Tibial nerve (tissue), 4 donors: ENCODE results near the gene ALAS1. TPM values are rescaled to one million over a fixed set of nuclear protein-coding genes. Genes with fewer than 3 reads are reported as not detected.

Source experiments
- DNase-seq, 2 donors: peaks; one replicate each; pipeline ENCODE4 v3.0.0-alpha.2; 2019; ENCODE audit warnings: low spot score in 2 of 2
- H3K27ac ChIP-seq, 4 donors: fragments of 200-600 bp; sonication (generic) in 3 of 4; one replicate each; pipeline ENCODE4 v1.5.1; 2017 to 2019; ENCODE audit warnings: mild to moderate bottlenecking in 1 of 4
- H3K27me3 ChIP-seq, 2 donors: fragments of 200-600 bp; sonication (generic) in 1 of 2; one replicate each; pipeline versions ENCODE4 v1.5.1 to v1.6.0; 2017 to 2019
- H3K36me3 ChIP-seq, 3 donors: fragments of 200-600 bp; sonication (generic); one replicate each; pipeline ENCODE4 v1.5.1; 2018 to 2019
- H3K4me1 ChIP-seq, 4 donors: fragments of 200-600 bp; sonication (generic) in 3 of 4; one replicate each; pipeline ENCODE4 v1.5.1; 2017 to 2019
- H3K4me3 ChIP-seq, 4 donors: fragments of 200-600 bp; sonication (generic) in 3 of 4; one replicate each; pipeline ENCODE4 v1.5.1; 2017 to 2019; ENCODE audit warnings: mild to moderate bottlenecking in 1 of 4, moderate library complexity in 1 of 4
- H3K9me3 ChIP-seq, 4 donors: fragments of 200-600 bp; sonication (generic) in 3 of 4; one replicate each; pipeline ENCODE4 v1.5.1; 2017 to 2019
- EP300 ChIP-seq, 2 donors: sonication (generic); formaldehyde crosslinking; IDR thresholded peaks; one replicate each; pipeline ENCODE4 v1.6.1; 2017; ENCODE audit warnings: antibody characterized with exemption in 2 of 2, mild to moderate bottlenecking in 1 of 2
- POLR2A ChIP-seq, 2 donors: fragments of 450-650 bp; IDR thresholded peaks; one replicate each; pipeline ENCODE4 v1.6.1; 2017; ENCODE audit warnings: antibody characterized with exemption in 2 of 2, mild to moderate bottlenecking in 2 of 2, moderate library complexity in 2 of 2
- WGBS, 2 donors: methylation state at CpG; one replicate each; pipeline ENCODE4 v1.1.5; 2018; 5-methylcytosine and 5-hydroxymethylcytosine counted together
- total RNA-seq, 4 donors: library from RNA; depleted of rRNA; stranded (reverse); fragments of >200 nt; gene quantifications; one replicate each; pipeline ENCODE4 v1.1.0, GENCODE V29; 2016
- TF ChIP-seq, protein P1 (sequence below), 5 experiments: fragments of 200-600 bp in 3 of 5; fragments of 450-650 bp in 2 of 5; sonication (generic) in 3 of 5; IDR thresholded peaks; one replicate each; pipeline ENCODE4 v1.5.1; 2016 to 2019; ENCODE audit warnings: antibody characterized with exemption in 5 of 5, mild to moderate bottlenecking in 3 of 5, moderate library complexity in 2 of 5

ALAS1 gene
- total RNA-seq, 4 donors from 2014 or later: 26.1 to 37.1 (median 32.0) TPM

DNA sequence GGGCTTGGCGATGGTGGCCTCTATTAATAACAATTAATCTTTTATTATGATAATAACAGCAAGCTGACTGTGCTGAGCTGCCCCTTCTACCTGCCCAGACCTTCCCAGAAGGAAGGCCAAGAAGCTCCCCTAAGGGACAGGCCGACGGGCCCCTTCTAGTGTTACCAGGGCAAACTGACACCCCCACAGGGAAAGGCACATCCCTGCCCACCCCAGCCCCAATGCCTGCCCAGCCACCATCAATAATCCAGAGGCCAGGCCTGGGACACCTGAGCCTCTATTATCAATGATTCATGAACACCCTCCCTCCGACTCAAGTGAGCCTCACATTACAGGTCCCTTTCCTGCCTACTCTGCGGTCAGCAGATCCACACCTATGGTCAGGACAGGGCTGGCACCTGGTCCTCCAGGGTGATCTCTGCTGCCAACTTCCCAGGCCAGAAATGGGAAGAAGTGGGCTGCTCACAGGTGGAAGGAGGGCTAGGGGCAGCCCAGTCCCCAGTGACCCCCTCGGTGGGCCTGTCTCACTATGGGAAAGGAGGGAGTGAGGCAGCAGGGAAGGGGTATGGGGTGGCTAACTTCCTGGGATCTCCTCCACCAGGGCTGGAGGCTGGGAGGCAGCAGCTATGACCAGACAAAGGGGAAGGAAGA lies 39.2 kb downstream of the ALAS1 start:
- peak overlapping the region in 2 of 4 donors; percentile 64 to 91 for H3K4me3 ChIP-seq
- H3K9me3 ChIP-seq: no peaks in the 10 kb centered on the region
- peaks cover 0 to 31% (median 0%) of the 10 kb centered on the region in 3 donors for H3K36me3 ChIP-seq
- TF ChIP-seq, protein P1, sequence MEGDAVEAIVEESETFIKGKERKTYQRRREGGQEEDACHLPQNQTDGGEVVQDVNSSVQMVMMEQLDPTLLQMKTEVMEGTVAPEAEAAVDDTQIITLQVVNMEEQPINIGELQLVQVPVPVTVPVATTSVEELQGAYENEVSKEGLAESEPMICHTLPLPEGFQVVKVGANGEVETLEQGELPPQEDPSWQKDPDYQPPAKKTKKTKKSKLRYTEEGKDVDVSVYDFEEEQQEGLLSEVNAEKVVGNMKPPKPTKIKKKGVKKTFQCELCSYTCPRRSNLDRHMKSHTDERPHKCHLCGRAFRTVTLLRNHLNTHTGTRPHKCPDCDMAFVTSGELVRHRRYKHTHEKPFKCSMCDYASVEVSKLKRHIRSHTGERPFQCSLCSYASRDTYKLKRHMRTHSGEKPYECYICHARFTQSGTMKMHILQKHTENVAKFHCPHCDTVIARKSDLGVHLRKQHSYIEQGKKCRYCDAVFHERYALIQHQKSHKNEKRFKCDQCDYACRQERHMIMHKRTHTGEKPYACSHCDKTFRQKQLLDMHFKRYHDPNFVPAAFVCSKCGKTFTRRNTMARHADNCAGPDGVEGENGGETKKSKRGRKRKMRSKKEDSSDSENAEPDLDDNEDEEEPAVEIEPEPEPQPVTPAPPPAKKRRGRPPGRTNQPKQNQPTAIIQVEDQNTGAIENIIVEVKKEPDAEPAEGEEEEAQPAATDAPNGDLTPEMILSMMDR (IDR thresholded peaks at IDR 0.05): no peak
- no peak for TF ChIP-seq POLR2A (IDR thresholded peaks at IDR 0.05)
- peak overlapping the region; percentile 80 to 98 (median 91) for H3K27ac ChIP-seq
- peaks cover 0 to 76% (median 38%) of the 10 kb centered on the region in 4 donors for H3K4me1 ChIP-seq
- H3K27me3 ChIP-seq: no peaks in the 10 kb centered on the region
- WGBS, 2 donors: 64 to 71% methylated on average over 5 to 6 of the region's 6 CpGs
- DNase-seq: no peak

- TF ChIP-seq POLR2A (IDR thresholded peaks at IDR 0.05): no peak
- peak in 1 of 2 donors; percentile 28 for TF ChIP-seq EP300 (IDR thresholded peaks at IDR 0.05)
- TF ChIP-seq, protein P1 (IDR thresholded peaks at IDR 0.05): no peak
- peak overlapping the region; percentile 64 to 95 (median 81) for H3K4me3 ChIP-seq
- peak; percentile 70 to 76 for DNase-seq
- H3K9me3 ChIP-seq: no peaks in the 10 kb centered on the region
- peaks cover 0 to 71% (median 38%) of the 10 kb centered on the region in 4 donors for H3K4me1 ChIP-seq
- H3K36me3 ChIP-seq: peaks cover 0 to 25% (median 0%) of the 10 kb centered on the region in 3 donors
- H3K27me3 ChIP-seq: no peaks in the 10 kb centered on the region
- peak overlapping the region; percentile 80 to 98 (median 91) for H3K27ac ChIP-seq
- 9 to 12% methylated on average over 4 to 5 of the region's 8 CpGs for WGBS, 2 donors
Observed at GRCh38 chr3:52237657-52238172, 39.8 kb downstream of the ALAS1 start.

DNA sequence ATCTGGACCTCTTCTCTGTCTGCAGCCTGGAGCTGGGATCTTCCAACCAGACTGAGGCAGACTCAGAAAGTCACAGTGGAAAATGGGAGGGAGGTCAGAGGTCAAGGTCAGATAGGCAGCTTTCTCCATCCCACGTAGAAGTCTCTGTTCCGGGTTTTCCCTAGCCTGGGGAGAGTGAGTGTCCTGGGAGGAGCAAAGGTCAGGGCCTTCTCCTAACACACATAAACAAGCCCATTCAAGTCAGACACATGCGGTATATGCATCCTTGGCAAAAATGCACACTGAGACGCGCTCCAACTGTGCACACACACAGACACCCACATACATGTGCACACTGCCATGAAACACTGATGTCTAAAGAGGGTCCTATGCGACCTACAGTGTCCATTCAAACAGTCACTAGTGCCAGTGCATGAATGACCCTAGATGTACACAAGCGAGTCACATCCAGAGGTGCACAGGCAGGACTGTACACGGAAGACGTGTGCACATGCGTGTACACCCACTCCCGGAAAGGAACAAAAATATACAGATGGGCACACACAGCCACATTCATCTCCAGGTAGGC lies 40.3 kb downstream of the ALAS1 start:
- H3K4me1 ChIP-seq: peaks cover 0 to 65% (median 38%) of the 10 kb centered on the region in 4 donors
- peak in 1 of 2 donors; percentile 10 for DNase-seq

DNA sequence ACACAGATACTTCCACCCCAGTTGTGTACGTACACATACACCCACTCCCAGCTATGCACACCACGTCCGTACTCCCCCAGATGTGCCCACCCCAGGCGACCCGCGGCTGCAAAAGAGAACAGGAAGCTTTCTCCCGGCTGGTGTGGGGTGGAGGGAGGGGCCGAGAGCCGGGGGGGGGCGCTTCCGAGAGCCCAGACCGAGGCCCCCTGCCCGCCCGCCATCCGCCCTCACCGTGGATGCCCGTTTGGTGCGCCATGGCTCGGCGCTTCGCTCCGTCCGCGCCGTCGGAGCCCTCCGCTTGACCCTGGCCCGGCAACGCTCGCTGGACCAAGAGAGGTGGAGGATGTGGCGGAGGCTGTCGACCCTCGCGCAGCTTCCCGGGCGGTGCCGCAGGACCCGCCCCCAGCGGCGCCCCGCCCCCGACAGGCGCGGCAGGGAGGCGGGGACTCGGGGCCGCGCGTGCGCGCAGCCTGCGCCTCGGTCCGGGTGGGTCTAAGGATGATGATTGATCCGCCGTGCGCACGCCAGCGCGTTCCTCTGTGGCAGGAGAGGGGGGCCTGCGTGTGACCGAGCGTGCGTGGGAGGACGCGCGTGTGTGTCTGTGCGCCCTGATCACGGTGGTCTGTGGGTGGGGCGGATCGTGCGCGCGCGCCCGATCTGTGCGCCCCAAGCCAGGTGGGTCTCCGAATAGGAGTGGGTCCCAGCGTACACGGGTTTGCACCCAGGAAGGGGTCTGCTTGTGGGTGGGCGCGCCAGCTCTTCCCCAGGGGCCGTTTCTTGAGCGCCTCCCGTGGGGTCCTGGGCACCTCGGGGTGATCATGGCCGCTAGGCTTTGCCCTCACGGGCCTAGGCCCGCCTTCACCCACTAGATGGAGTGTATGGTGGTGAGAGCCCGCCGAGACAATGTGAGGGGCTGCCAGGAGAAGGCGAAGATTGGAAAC lies 41.1 kb downstream of the ALAS1 start, which contains the start of gene TWF2:
TSS of gene TWF2 (minus strand) at position 398 of the 941 bp plus-strand sequence. CDS start at position 256, 142 bp downstream.
- peak within 1 kb of the TSS; percentile 64 to 95 (median 81) for H3K4me3 ChIP-seq
- WGBS, 2 donors: 0% methylated on average over 26 to 75 of the region's 92 CpGs
- no peaks in the 10 kb centered on the region for H3K27me3 ChIP-seq
- TF ChIP-seq, protein P1 (IDR thresholded peaks at IDR 0.05): peak; percentile 19 to 68 (median 52)
- TF ChIP-seq POLR2A (IDR thresholded peaks at IDR 0.05) (peak; percentile 57 to 74), EP300 (IDR thresholded peaks at IDR 0.05) (peak in 1 of 2 donors; percentile 89)
- no peaks in the 10 kb centered on the region for H3K9me3 ChIP-seq
- DNase-seq: peak; percentile 51 to 54
- peaks cover 0 to 63% (median 39%) of the 10 kb centered on the region in 4 donors for H3K4me1 ChIP-seq
- peak within 1 kb of the TSS; percentile 80 to 98 (median 91) for H3K27ac ChIP-seq
- peaks cover 0 to 13% (median 0%) of the 10 kb centered on the region in 3 donors for H3K36me3 ChIP-seq

More for the DNA sequence above, 40.3 kb downstream of the ALAS1 start:
- peak overlapping the region; percentile 64 to 95 (median 81) for H3K4me3 ChIP-seq
- H3K27ac ChIP-seq: peak overlapping the region; percentile 80 to 98 (median 91)
- no peak for TF ChIP-seq EP300 (IDR thresholded peaks at IDR 0.05)
- 3 to 8% methylated on average over 11 of the region's 11 CpGs for WGBS, 2 donors
- H3K36me3 ChIP-seq: peaks cover 0 to 19% (median 0%) of the 10 kb centered on the region in 3 donors
- no peaks in the 10 kb centered on the region for H3K27me3 ChIP-seq
- H3K9me3 ChIP-seq: no peaks in the 10 kb centered on the region
